ENCODE measurements around the gene NPAS3. TPM values are rescaled to one million over a fixed set of nuclear protein-coding genes. Genes with fewer than 3 reads are reported as not detected.

The NPAS3 gene
- total RNA-seq, 4 donors from 2014 or later = 0.13 to 1.1 (median 0.47) TPM; not detected in 1

GRCh38 chr14:33315217-33315616, 376.5 kb downstream of the NPAS3 start:
- Histone ChIP-seq H3K36me3 (no peaks in the 10 kb centered on the region), H3K4me3 (no peak overlapping the region), H3K27me3 (no peaks in the 10 kb centered on the region), H3K9me3 (no peaks in the 10 kb centered on the region), H3K4me1 (no peaks in the 10 kb centered on the region), H3K27ac (no peak overlapping the region)
- no peak for TF ChIP-seq POLR2A (IDR thresholded peaks at IDR 0.05)
- TF ChIP-seq, protein P1, sequence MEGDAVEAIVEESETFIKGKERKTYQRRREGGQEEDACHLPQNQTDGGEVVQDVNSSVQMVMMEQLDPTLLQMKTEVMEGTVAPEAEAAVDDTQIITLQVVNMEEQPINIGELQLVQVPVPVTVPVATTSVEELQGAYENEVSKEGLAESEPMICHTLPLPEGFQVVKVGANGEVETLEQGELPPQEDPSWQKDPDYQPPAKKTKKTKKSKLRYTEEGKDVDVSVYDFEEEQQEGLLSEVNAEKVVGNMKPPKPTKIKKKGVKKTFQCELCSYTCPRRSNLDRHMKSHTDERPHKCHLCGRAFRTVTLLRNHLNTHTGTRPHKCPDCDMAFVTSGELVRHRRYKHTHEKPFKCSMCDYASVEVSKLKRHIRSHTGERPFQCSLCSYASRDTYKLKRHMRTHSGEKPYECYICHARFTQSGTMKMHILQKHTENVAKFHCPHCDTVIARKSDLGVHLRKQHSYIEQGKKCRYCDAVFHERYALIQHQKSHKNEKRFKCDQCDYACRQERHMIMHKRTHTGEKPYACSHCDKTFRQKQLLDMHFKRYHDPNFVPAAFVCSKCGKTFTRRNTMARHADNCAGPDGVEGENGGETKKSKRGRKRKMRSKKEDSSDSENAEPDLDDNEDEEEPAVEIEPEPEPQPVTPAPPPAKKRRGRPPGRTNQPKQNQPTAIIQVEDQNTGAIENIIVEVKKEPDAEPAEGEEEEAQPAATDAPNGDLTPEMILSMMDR (IDR thresholded peaks at IDR 0.05) = no peak
- no peak for DNase-seq
- intact Hi-C loops (cut with DNase I) = no loop called here
- WGBS, 2 donors = 77 to 81% methylated on average over 3 of the region's 3 CpGs

- TF ChIP-seq POLR2A (IDR thresholded peaks at IDR 0.05) = no peak
- TF ChIP-seq, protein P1 (IDR thresholded peaks at IDR 0.05) = no peak
- Histone ChIP-seq H3K9me3 (no peaks in the 10 kb centered on the region), H3K27ac (no peak overlapping the region), H3K4me3 (no peak overlapping the region), H3K36me3 (no peaks in the 10 kb centered on the region), H3K4me1 (no peaks in the 10 kb centered on the region), H3K27me3 (no peaks in the 10 kb centered on the region)
- intact Hi-C loops (cut with DNase I) = no loop called here
- DNase-seq = no peak
- 55 to 56% methylated on average over 2 of the region's 2 CpGs for WGBS, 2 donors
These were observed 377.0 kb downstream of the NPAS3 start for GRCh38 chr14:33315721-33316120.

- WGBS, 2 donors = 67 to 72% methylated on average over 5 of the region's 5 CpGs
- intact Hi-C loops (cut with DNase I) = no loop called here
These were observed 379.0 kb downstream of the NPAS3 start for GRCh38 chr14:33317675-33318074.

GRCh38 chr14:33323979-33324378, 385.3 kb downstream of the NPAS3 start:
- intact Hi-C loops (cut with DNase I) = no loop called here
- H3K4me1 ChIP-seq = no peaks in the 10 kb centered on the region
- H3K9me3 ChIP-seq = no peaks in the 10 kb centered on the region
- H3K36me3 ChIP-seq = no peaks in the 10 kb centered on the region
- no peak overlapping the region for H3K4me3 ChIP-seq
- no peak overlapping the region for H3K27ac ChIP-seq
- H3K27me3 ChIP-seq = no peaks in the 10 kb centered on the region
- DNase-seq = no peak
- TF ChIP-seq, protein P1 (IDR thresholded peaks at IDR 0.05) = no peak
- 82 to 89% methylated on average over 7 of the region's 7 CpGs for WGBS, 2 donors

More at GRCh38 chr14:33317675-33318074, 379.0 kb downstream of the NPAS3 start:
- no peaks in the 10 kb centered on the region for H3K36me3 ChIP-seq
- H3K27me3 ChIP-seq = no peaks in the 10 kb centered on the region
- H3K4me1 ChIP-seq = no peaks in the 10 kb centered on the region
- no peak for DNase-seq
- no peak overlapping the region for H3K27ac ChIP-seq
- H3K4me3 ChIP-seq = no peak overlapping the region
- no peak for TF ChIP-seq POLR2A (IDR thresholded peaks at IDR 0.05)
- TF ChIP-seq, protein P1 (IDR thresholded peaks at IDR 0.05) = no peak
- H3K9me3 ChIP-seq = no peaks in the 10 kb centered on the region

DNA sequence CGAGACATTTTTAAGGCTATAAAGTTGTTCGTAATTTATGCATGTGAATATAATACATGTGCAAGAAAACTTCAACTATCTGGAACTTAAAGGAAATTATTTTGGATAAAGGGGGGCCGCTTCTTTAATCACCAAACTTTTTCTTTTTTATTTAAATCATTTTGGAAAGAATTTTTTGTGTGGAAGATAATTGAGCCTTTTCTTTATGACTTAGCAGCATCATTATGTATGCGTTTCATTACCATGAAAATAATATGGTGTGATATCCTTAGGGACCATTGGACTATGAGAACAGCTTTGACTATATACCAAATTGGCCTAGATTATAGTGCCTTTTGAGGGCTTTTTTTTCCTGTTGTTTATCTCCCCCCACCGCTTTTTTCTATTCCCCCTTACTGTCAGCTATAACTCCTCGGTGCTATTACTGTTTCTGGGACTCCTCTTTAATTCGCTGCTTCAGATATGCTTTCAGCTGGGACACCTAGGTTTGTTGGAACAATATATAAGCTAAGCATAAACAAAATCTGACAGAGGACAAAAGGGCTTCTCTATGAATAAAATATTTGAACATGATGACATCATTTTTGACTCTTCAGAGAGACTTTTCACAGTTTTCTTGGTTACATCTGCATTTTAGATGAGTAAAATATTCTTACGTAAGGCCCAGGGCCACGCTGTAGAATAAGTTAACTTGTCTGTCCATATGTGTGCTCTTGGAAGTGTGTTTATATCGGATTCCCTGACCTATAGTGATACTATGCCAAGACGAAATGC, 392.7 kb downstream of the NPAS3 start:
- H3K9me3 ChIP-seq = peaks cover 0 to 3% (median 3%) of the 10 kb centered on the region in 3 donors
- no peak overlapping the region for H3K4me3 ChIP-seq
- H3K4me1 ChIP-seq = no peaks in the 10 kb centered on the region
- TF ChIP-seq, protein P1 (IDR thresholded peaks at IDR 0.05) = no peak
- TF ChIP-seq POLR2A (IDR thresholded peaks at IDR 0.05) = no peak
- intact Hi-C loops (cut with DNase I) = no loop called here
- no peaks in the 10 kb centered on the region for H3K27me3 ChIP-seq
- no peak for DNase-seq
- no peaks in the 10 kb centered on the region for H3K36me3 ChIP-seq
- 86 to 89% methylated on average over 11 of the region's 11 CpGs for WGBS, 2 donors
- H3K27ac ChIP-seq = no peak overlapping the region
